ENCODE measurements around the gene RETN.

RETN gene

DNA sequence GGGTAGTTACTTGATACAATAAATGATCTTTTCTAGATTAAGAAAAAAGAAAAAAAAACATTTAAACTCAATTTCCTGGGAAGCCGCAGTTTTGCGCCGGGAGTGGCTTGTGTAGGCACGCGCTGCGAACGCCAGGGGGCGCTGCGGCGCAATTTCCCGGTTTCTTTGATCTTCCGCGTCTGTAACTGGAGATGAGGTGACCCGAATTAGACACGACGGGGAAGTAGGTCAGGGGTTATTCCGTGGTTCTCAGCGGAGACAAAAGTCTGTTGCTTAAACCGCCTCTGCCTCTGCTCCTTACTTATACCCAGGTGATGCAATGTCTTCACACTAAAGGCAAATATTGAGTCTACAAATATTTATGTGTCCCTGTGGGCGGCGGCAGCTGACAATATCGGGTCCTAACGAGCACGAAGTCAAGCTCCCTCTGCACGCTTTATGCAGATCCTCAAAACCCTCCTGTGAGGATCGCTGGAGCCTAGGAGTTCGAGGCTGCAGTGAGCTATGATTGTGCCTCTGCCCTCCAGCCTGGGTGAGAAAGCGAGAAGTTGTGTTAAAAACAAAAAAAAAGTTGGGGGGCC, 16.7 kb upstream of the RETN start:
- DNase-seq (ENCODE audit: low read depth) = peak; percentile 99

GRCh38 chr19:7654401-7654800, 14.4 kb upstream of the RETN start:
- H3K4me3 ChIP-seq (ENCODE audit: low read depth, low read length) = no peak overlapping the region
- no peak for DNase-seq (ENCODE audit: low read depth)
- TF ChIP-seq, protein P1, sequence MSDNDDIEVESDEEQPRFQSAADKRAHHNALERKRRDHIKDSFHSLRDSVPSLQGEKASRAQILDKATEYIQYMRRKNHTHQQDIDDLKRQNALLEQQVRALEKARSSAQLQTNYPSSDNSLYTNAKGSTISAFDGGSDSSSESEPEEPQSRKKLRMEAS (IDR thresholded peaks at IDR 0.05; ENCODE audit: low read depth, low read length) = no peak
- TF ChIP-seq POLR2A (IDR thresholded peaks at IDR 0.05; ENCODE audit: extremely low read depth, insufficient read length) = no peak
- TF ChIP-seq MYC (IDR thresholded peaks at IDR 0.05; ENCODE audit: low read depth, low read length) = no peak
- TF ChIP-seq CTCF (IDR thresholded peaks at IDR 0.05; ENCODE audit: low read depth, low read length) = no peak

More for the DNA sequence above, 16.7 kb upstream of the RETN start:
- no peak overlapping the region for H3K4me3 ChIP-seq (ENCODE audit: low read depth, low read length)
- TF ChIP-seq CTCF (IDR thresholded peaks at IDR 0.05; ENCODE audit: low read depth, low read length) = peak; percentile 97
- no peak for TF ChIP-seq POLR2A (IDR thresholded peaks at IDR 0.05; ENCODE audit: extremely low read depth, insufficient read length)
- TF ChIP-seq, protein P1 (IDR thresholded peaks at IDR 0.05; ENCODE audit: low read depth, low read length) = peak; percentile 69
- peak; percentile 82 for TF ChIP-seq MYC (IDR thresholded peaks at IDR 0.05; ENCODE audit: low read depth, low read length)

DNA sequence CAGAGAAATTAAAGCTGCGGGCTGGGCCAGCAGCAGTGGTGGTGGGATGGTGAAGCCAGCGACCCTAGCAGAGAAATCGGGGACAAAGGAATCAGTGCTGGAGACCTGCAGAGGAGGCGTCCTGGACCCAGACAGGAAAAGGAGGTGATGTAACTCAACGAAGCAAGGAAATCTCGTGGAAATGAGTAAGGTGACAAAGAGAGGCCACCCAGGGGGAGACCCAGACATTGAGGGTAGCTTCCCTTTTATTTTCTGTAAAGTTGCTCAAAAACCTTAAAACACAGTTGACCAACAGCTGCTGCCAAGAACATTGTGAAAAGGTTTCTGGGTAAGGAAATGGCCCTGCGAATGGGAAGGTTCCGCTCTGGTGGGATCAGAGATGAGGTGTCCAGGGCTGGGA, 13.3 kb upstream of the RETN start:
- peak; percentile 84 for DNase-seq (ENCODE audit: low read depth)
- TF ChIP-seq POLR2A (IDR thresholded peaks at IDR 0.05; ENCODE audit: extremely low read depth, insufficient read length) (no peak), CTCF (IDR thresholded peaks at IDR 0.05; ENCODE audit: low read depth, low read length) (no peak), MYC (IDR thresholded peaks at IDR 0.05; ENCODE audit: low read depth, low read length) (0 out of 2 replicates have a peak, but pooled peaks have one; percentile 12)
- TF ChIP-seq, protein P1 (IDR thresholded peaks at IDR 0.05; ENCODE audit: low read depth, low read length) = no peak
- H3K4me3 ChIP-seq (ENCODE audit: low read depth, low read length) = no peak overlapping the region

GRCh38 chr19:7657131-7657751, 11.6 kb upstream of the RETN start:
- TF ChIP-seq, protein P1 (IDR thresholded peaks at IDR 0.05; ENCODE audit: low read depth, low read length) = no peak; the same call in none of the 2 replicates
- TF ChIP-seq POLR2A (IDR thresholded peaks at IDR 0.05; ENCODE audit: extremely low read depth, insufficient read length) (no peak), MYC (IDR thresholded peaks at IDR 0.05; ENCODE audit: low read depth, low read length) (peak; percentile 36; the same call in 1 of the 2 replicates), CTCF (IDR thresholded peaks at IDR 0.05; ENCODE audit: low read depth, low read length) (no peak)
- DNase-seq (ENCODE audit: low read depth) = peak; percentile 95
- peak overlapping the region; percentile 23 for H3K4me3 ChIP-seq (ENCODE audit: low read depth, low read length)

DNA sequence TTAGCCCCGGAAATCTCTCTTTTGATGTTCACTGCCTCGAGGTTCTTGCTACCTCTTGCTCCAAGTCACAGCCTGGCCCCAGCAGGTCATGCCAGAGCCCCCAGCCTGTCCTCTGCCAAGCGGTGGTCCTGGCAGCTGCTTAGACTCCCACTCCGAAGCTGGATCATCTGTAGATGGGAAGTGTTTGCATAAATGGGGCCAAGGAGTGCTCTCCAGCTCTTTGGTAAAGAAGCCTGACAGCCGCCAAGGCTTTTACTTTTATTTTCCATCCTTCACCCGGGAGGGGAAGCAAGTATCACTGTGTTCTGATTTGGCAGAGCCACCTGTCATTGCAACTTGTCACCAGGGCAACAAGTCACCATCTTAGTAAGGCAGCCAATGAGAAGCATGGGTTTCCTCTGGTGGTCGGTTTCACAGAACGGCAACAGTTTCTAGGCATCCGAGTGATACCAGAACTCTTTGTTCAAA, 10.6 kb upstream of the RETN start:
- TF ChIP-seq POLR2A (IDR thresholded peaks at IDR 0.05; ENCODE audit: extremely low read depth, insufficient read length) (no peak), MYC (IDR thresholded peaks at IDR 0.05; ENCODE audit: low read depth, low read length) (no peak), CTCF (IDR thresholded peaks at IDR 0.05; ENCODE audit: low read depth, low read length) (no peak)
- TF ChIP-seq, protein P1 (IDR thresholded peaks at IDR 0.05; ENCODE audit: low read depth, low read length) = no peak
- DNase-seq (ENCODE audit: low read depth) = no peak
- H3K4me3 ChIP-seq (ENCODE audit: low read depth, low read length) = no peak overlapping the region
